Loucy (cell line): ENCODE data around the gene COL27A1.
"Not testable (repeated sequence)": the region's sequence is repeated elsewhere in the genome, so short reads cannot be mapped to it uniquely, and the experiment has no call there.

ENCODE experiments used
- H2AFZ ChIP-seq: fragments of 200-600 bp; sonication (generic); 2 replicates; pipeline ENCODE4 v1.6.0; 2016; ENCODE audit warnings: antibody characterized with exemption, mild to moderate bottlenecking, low read length, moderate library complexity
- H3F3A ChIP-seq: fragments of 200-600 bp; 2 replicates; pipeline ENCODE4 v1.6.0; 2016; ENCODE audit warnings: antibody characterized with exemption, low read depth, mild to moderate bottlenecking
- H3K27me3 ChIP-seq: fragments of 200-600 bp; sonication (generic); 2 replicates; pipeline ENCODE4 v1.6.1; 2014; ENCODE audit warnings: low read length, mild to moderate bottlenecking; ENCODE audit not compliant: insufficient read depth, poor library complexity, severe bottlenecking
- H3K36me3 ChIP-seq: fragments of 200-600 bp; sonication (generic); 2 replicates; pipeline ENCODE4 v1.6.1; 2016; ENCODE audit warnings: low read length; ENCODE audit not compliant: insufficient read depth
- H3K4me1 ChIP-seq: fragments of 200-600 bp; sonication (generic); 2 replicates; pipeline ENCODE4 v1.5.1; 2014; ENCODE audit warnings: low read length, mild to moderate bottlenecking; ENCODE audit not compliant: insufficient read depth, poor library complexity, severe bottlenecking
- H3K4me2 ChIP-seq: fragments of 200-600 bp; sonication (generic); 2 replicates; pipeline ENCODE4 v1.6.0; 2014; ENCODE audit warnings: antibody characterized with exemption, low read length, low read depth, mild to moderate bottlenecking; ENCODE audit not compliant: poor library complexity, severe bottlenecking
- H3K4me3 ChIP-seq: fragments of 200-600 bp; sonication (generic); 2 replicates; pipeline ENCODE4 v1.5.1; 2014; ENCODE audit warnings: low read length, mild to moderate bottlenecking, mixed read lengths; ENCODE audit not compliant: poor library complexity, severe bottlenecking
- H3K79me2 ChIP-seq: fragments of 200-600 bp; sonication (generic); 2 replicates; pipeline ENCODE4 v1.6.1; 2014; ENCODE audit warnings: low read length; ENCODE audit not compliant: insufficient read depth
- H3K9ac ChIP-seq: fragments of 200-600 bp; sonication (generic); 2 replicates; pipeline ENCODE4 v1.6.0; 2014; ENCODE audit warnings: mild to moderate bottlenecking, low read depth, low read length, moderate library complexity; ENCODE audit not compliant: poor library complexity, severe bottlenecking
- H3K9me2 ChIP-seq: fragments of 200-600 bp; sonication (generic); replicated peaks from 2 replicates; pipeline ENCODE4 v1.6.1; 2016; ENCODE audit warnings: low read depth, low read length, mixed read lengths
- H3K9me3 ChIP-seq: fragments of 200-600 bp; sonication (generic); 2 replicates; pipeline ENCODE4 v1.6.1; 2014; ENCODE audit warnings: mild to moderate bottlenecking, antibody characterized with exemption, low read length, low read depth; ENCODE audit not compliant: insufficient read depth
- H4K20me1 ChIP-seq: fragments of 200-600 bp; sonication (generic); 2 replicates; pipeline ENCODE4 v1.6.0; 2014; ENCODE audit warnings: antibody characterized with exemption, low read length, mild to moderate bottlenecking; ENCODE audit not compliant: insufficient read depth, poor library complexity, severe bottlenecking
- EZH2phosphoT487 ChIP-seq: fragments of 200-600 bp; IDR thresholded peaks from 2 replicates; pipeline ENCODE4 v1.6.1; 2018; ENCODE audit warnings: antibody characterized with exemption, mild to moderate bottlenecking, moderate library complexity, borderline replicate concordance
- TF ChIP-seq, protein P1 (sequence below): fragments of 200-600 bp; sonication (generic); conservative IDR thresholded peaks from 2 replicates; pipeline ENCODE4 v1.5.1; 2014; ENCODE audit warnings: mild to moderate bottlenecking, antibody characterized with exemption, low read length

COL27A1 gene

DNA sequence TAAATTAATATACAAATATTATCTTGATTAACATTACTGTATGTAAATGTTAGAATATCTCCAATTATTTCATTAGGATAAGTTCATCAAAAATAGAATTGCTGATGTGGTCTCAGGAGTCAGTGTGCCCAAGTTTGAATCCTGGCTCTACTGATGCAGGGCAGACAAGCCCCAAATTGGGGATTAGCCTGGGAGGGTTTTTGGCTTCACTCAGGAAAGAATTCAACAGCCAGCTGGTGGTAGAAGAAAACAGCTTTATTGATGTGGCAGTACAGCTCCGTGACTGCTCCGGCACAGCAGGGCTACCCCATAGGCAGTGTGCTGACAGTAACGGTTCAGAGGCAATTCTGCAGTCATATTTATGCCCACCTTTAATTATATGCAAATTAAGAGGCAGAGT lies 32.5 kb downstream of the COL27A1 start:
- Histone ChIP-seq H3K4me1 (no peaks in the 10 kb centered on the region), H3K4me2 (no peak overlapping the region), H3K9ac (no peak overlapping the region), H3K9me2 (no peaks in the 10 kb centered on the region), H3K9me3 (peaks cover 7% of the 10 kb centered on the region; the same call in 1 of the 2 replicates), H3K4me3 (no peak overlapping the region), H3K79me2 (no peaks in the 10 kb centered on the region), H4K20me1 (no peaks in the 10 kb centered on the region), H2AFZ (no peak overlapping the region), H3K27me3 (no peaks in the 10 kb centered on the region), H3F3A (no peaks in the 10 kb centered on the region), H3K36me3 (no peaks in the 10 kb centered on the region)
- TF ChIP-seq, protein P1, sequence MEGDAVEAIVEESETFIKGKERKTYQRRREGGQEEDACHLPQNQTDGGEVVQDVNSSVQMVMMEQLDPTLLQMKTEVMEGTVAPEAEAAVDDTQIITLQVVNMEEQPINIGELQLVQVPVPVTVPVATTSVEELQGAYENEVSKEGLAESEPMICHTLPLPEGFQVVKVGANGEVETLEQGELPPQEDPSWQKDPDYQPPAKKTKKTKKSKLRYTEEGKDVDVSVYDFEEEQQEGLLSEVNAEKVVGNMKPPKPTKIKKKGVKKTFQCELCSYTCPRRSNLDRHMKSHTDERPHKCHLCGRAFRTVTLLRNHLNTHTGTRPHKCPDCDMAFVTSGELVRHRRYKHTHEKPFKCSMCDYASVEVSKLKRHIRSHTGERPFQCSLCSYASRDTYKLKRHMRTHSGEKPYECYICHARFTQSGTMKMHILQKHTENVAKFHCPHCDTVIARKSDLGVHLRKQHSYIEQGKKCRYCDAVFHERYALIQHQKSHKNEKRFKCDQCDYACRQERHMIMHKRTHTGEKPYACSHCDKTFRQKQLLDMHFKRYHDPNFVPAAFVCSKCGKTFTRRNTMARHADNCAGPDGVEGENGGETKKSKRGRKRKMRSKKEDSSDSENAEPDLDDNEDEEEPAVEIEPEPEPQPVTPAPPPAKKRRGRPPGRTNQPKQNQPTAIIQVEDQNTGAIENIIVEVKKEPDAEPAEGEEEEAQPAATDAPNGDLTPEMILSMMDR = no peak
- TF ChIP-seq EZH2phosphoT487 = no peak

DNA sequence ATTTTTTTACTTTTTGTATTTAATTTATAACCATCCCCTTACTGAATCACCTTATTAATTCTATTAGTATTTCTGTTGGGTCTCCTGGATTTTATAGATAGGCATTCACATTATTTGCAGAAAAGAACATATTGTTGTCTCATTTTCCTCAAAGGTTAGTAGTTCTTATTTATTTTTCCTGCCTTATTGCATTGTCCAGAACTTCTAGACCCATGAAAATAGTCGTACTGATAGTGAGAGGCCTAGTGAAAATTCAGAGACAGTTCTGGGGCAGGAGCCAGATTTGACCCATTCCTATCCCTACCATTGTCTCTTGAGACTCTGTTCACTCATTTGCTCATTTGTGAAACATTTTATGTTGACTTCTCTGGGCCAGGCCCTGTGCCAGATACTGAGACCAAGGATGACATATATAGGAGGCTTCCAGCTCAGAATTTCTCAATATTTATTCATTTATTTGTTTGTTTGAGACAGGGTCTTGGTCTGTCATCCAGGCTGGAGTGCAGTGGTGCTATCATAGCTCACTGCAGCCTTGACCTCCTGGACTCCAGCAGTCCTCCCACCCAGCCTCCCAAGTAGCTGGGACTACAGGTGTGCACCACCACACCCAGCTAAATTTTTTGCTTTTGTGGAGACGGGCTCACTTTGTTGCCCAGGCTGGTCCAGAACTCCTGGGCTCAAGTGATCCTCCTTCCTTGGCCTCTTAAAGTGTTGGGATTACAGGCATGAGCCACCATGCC lies 34.7 kb downstream of the COL27A1 start:
- H3K27me3 ChIP-seq = no peaks in the 10 kb centered on the region
- no peak overlapping the region for H3K9ac ChIP-seq
- H3K4me1 ChIP-seq = no peaks in the 10 kb centered on the region
- no peak overlapping the region for H3K4me3 ChIP-seq
- no peaks in the 10 kb centered on the region for H3F3A ChIP-seq
- no peak overlapping the region for H2AFZ ChIP-seq
- H3K9me3 ChIP-seq = peaks cover 7% of the 10 kb centered on the region; the same call in 1 of the 2 replicates
- no peaks in the 10 kb centered on the region for H3K9me2 ChIP-seq
- H3K79me2 ChIP-seq = no peaks in the 10 kb centered on the region
- no peaks in the 10 kb centered on the region for H3K36me3 ChIP-seq
- no peak overlapping the region for H3K4me2 ChIP-seq
- H4K20me1 ChIP-seq = no peaks in the 10 kb centered on the region
- TF ChIP-seq, protein P1 = no peak
- TF ChIP-seq EZH2phosphoT487 = no peak

DNA sequence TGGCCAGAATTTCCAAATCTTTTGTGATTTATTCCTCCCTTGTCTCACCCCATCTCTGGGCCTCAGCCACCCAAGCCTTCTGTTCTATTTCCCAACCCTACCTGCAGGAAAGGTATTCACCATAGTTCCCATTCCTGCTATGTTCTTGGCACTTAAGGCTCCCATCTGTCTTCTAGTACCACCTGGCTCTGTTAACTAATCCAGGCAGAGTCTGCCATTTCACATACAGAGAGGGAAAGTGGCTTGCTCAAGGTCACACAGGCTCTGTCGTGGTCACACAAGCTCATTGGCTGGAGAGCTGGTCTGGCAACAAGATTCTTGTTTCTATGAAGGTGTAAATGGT lies 35.2 kb downstream of the COL27A1 start:
- no peaks in the 10 kb centered on the region for H3F3A ChIP-seq
- no peaks in the 10 kb centered on the region for H3K27me3 ChIP-seq
- no peak overlapping the region for H3K4me2 ChIP-seq
- H3K4me1 ChIP-seq = no peaks in the 10 kb centered on the region
- no peaks in the 10 kb centered on the region for H3K36me3 ChIP-seq
- H3K79me2 ChIP-seq = no peaks in the 10 kb centered on the region
- no peak overlapping the region for H3K4me3 ChIP-seq
- H4K20me1 ChIP-seq = no peaks in the 10 kb centered on the region
- no peak overlapping the region for H3K9ac ChIP-seq
- H2AFZ ChIP-seq = no peak overlapping the region
- no peak for TF ChIP-seq EZH2phosphoT487
- TF ChIP-seq, protein P1 = no peak
- H3K9me3 ChIP-seq = peaks cover 7% of the 10 kb centered on the region; the same call in 1 of the 2 replicates
- H3K9me2 ChIP-seq = no peaks in the 10 kb centered on the region

DNA sequence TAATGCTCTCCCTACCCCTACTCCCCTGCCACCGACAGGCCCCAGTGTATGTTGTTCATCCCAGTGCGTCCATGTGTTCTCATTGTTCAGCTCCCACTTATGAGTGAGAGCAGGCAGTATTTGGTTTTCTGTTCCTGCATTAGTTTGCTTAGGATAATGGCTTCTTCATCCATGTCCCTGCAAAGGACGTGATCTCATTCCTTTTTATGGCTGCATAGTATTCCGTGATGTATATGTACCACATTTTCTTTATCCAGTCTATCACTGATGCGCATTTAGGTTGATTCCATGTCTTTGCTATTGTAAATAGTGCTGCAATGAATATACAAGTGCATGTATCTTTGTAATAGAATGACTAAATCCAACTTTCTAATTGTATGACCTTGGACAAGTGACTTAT lies 36.1 kb downstream of the COL27A1 start:
- H3K79me2 ChIP-seq, H3K4me2 ChIP-seq, H3K36me3 ChIP-seq, H4K20me1 ChIP-seq, H3K9me3 ChIP-seq, H2AFZ ChIP-seq, H3K9ac ChIP-seq, H3K9me2 ChIP-seq, H3K4me3 ChIP-seq, H3K27me3 ChIP-seq, H3F3A ChIP-seq, H3K4me1 ChIP-seq: not testable (repeated sequence)
